HG03342 (cell line): ENCODE results near the gene ELP4.

Source experiments
- ATAC-seq: cut with Tn5 transposase; IDR thresholded peaks from one replicate; pipeline ENCODE4 v1.9.1; 2021; ENCODE audit warnings: mild to moderate bottlenecking, moderate library complexity; ENCODE audit not compliant: unreplicated experiment

ELP4 gene

GRCh38 chr11:31821235-31821764 is 311.7 kb downstream of the ELP4 start:
- ATAC-seq = no peak

- ATAC-seq = no peak
Measured at GRCh38 chr11:31821766-31822165, 312.2 kb downstream of the ELP4 start.

GRCh38 chr11:31822175-31822926 is 312.8 kb downstream of the ELP4 start:
- no peak for ATAC-seq

- ATAC-seq = no peak
Measured at GRCh38 chr11:31822927-31823643, 313.5 kb downstream of the ELP4 start.

GRCh38 chr11:31823644-31824331 is 314.2 kb downstream of the ELP4 start:
- ATAC-seq = no peak

GRCh38 chr11:31824332-31824878 is 314.8 kb downstream of the ELP4 start:
- no peak for ATAC-seq

GRCh38 chr11:31824879-31825837 is 315.6 kb downstream of the ELP4 start:
- no peak for ATAC-seq

- ATAC-seq = no peak
Measured at GRCh38 chr11:31825838-31826484, 316.4 kb downstream of the ELP4 start.

- no peak for ATAC-seq
Measured at GRCh38 chr11:31826536-31827438, 317.2 kb downstream of the ELP4 start.

GRCh38 chr11:31827455-31828206 is 318.1 kb downstream of the ELP4 start:
- no peak for ATAC-seq

- no peak for ATAC-seq
Measured at GRCh38 chr11:31828217-31828616, 318.6 kb downstream of the ELP4 start.

- no peak for ATAC-seq
Measured at GRCh38 chr11:31830406-31830805, 320.8 kb downstream of the ELP4 start.

- no peak for ATAC-seq
Measured at GRCh38 chr11:31834237-31834636, 324.7 kb downstream of the ELP4 start.
